Stimulated activated CD4-positive, alpha-beta T cell treated with anti-CD3 and anti-CD28 coated beads, Interleukin-2, amount 100 ng/mL, for 4 hours (primary cell): ENCODE results near the gene THADA.
"Not testable (repeated sequence)": the region's sequence is repeated elsewhere in the genome, so short reads cannot be mapped to it uniquely, and the experiment has no call there.

ENCODE experiments used
- DNase-seq: peaks from one replicate; pipeline ENCODE4 v3.0.0-alpha.2; 2020; ENCODE audit warnings: low read depth

The THADA gene

DNA sequence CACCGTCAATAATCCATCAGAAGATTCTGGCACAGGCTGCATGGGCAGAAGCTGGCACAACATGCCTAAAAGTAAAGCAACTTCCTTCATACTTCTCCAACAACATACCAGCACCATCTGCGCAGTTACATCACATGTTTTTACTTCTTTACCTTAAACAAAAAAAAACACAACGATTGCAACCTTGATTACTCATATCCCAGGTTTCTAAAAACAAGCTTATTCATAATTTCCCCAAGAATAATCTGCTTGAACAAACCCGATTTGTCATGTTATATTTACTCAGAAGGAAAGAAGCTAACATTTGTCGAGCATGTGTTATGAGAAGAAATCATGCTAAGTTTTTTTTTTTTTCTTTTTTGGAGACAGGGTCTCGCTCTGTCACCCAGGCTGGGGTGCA lies 54.7 kb downstream of the THADA start:
- DNase-seq, result no peak

DNA sequence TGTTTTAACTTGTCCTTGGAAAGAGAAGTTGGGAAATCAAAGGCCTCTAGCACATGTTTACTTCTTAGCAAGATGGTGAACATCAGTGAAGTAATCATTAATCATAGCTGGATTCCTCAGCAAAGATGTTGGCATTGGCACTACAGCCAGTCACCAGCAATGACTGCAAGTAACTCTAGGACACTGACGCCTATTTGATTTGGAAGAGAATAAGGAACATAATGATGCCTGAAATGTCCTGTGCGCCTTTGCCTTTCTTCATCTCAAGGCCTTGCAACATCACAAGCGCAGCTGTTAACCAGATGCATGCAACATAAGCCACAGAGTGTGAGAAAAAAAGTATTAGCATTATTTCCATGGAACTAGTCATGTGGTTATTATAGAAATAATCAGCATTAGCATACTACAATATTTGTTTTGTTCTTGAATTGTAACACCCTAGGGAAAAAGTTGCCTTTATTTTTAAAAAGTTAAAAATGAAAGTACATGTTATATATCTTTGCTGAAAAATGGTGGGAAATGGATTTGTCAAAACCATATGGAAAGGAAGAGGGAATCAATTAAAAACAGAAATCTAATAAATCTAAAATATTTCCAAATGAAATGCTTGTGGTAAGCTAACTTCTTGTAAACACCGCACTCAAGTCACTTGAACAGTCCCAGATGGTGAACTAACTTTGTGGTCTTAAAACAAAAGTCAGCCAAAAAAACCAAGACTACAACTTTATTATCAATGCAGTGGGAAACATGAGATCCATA lies 55.6 kb downstream of the THADA start:
- no peak for DNase-seq

DNA sequence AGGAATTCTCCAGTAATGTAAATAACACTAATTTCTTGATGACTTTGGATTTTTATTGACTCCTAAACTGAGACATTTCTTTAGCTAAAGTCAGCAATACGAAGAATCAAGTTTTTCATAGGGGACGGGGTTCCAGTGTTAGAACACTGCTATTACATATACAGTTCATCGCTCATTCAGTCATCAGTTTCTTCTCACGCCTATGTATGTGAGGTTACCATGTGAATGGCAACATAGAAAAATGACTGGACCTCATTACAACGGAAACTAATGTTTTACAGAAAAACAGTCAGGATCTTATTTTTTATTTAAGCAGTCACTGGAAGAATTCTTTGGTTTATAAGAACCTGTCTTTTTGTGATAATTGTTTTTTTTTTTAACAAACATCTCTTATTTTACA lies 56.4 kb downstream of the THADA start:
- no peak for DNase-seq

DNA sequence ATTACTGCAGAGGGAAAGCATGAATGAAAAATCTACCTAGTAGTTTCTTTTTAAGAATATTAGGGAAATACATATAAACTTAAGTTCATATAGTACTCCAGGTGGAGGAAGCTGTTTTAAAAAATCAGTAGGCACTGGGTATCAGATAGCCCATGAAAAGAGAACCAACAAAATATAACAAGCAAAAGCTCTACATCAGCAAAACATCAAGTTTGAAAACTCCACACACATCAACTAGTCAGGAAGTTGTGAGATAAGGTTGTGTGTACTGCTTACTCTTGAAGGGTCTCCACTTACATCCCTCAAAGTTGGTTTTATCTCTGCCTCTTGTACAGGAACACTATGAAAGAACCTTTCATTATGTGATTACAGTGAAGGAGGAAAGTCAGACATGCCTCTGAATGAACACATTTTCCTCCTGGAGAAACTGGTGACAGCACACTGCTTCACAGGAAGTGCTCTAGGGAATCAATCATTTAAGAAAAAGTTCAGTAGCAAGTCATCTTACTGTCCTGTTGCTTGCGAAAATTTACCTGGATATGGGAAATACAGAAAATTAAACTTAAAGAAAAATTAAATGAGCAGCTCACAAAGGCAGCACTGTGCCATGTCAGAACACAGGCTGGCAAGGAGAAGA lies 57.7 kb downstream of the THADA start:
- no peak for DNase-seq

GRCh38 chr2:43537137-43537536 lies 58.7 kb downstream of the THADA start:
- DNase-seq, result no peak

- no peak for DNase-seq
These were observed 61.3 kb downstream of the THADA start for GRCh38 chr2:43534569-43534968.

DNA sequence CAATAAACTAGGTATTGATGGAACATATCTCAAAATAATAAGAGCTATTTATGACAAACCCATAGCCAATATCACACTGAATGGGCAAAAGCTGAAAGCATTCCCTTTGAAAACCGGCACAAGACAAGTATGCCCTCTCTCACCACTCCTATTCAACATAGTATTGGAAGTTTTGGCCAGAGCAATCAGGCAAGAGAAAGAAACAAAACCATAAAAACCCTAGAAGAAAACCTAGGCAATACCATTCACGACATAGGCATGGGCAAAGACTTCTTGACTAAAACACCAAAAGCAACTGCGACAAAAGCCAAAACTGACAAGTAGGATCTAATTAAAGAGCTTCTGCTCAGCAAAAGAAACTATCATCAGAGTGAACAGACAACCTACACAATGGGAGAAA lies 63.3 kb downstream of the THADA start:
- not testable (repeated sequence) for DNase-seq

DNA sequence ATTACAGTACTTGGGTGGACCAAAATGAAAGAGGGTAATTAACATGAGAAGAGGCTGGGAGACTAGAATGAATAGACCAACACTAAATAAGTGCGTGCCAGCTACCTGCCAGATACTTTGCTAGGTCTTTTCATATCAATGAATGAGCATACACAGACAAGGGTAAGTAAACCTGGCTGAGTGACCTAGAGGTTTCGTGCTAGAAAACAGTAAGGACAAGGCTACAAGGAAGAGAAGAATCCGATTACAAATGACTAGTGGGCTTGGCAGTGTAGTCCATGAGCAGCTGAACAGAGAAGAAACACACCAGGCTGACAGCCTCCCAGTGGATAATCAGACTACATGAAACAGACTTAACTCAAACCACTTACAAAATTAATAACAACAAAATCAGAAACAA lies 64.6 kb downstream of the THADA start:
- DNase-seq, result no peak

- DNase-seq, result no peak
These were observed 68.8 kb downstream of the THADA start for GRCh38 chr2:43526994-43527393.

GRCh38 chr2:43525506-43525905 lies 70.3 kb downstream of the THADA start:
- DNase-seq, result no peak

- DNase-seq, result no peak
These were observed 71.5 kb downstream of the THADA start for GRCh38 chr2:43524177-43524965.

GRCh38 chr2:43522177-43522576 lies 73.7 kb downstream of the THADA start:
- no peak for DNase-seq

DNA sequence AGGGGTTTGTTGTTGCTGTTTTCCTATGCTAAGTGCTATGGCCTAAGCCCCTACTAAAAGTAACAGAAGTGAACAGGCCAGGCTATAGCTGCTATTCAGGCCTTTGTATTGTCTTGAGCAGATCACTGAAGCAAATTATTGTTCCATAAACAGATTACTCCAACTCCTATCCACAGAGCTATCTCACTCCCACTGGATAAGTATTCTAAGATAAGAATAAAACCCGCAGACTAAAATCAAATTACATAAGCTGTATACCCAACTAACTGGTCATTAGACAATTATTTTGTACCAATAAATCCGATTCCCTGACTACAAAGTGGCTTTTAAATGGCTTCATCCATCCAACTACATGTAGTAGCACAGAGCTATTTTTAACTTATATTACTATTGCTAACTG lies 74.3 kb downstream of the THADA start:
- DNase-seq, result no peak

GRCh38 chr2:43520919-43521318 lies 74.9 kb downstream of the THADA start:
- no peak for DNase-seq

- DNase-seq, result no peak
These were observed 76.1 kb downstream of the THADA start for GRCh38 chr2:43519643-43520221.

DNA sequence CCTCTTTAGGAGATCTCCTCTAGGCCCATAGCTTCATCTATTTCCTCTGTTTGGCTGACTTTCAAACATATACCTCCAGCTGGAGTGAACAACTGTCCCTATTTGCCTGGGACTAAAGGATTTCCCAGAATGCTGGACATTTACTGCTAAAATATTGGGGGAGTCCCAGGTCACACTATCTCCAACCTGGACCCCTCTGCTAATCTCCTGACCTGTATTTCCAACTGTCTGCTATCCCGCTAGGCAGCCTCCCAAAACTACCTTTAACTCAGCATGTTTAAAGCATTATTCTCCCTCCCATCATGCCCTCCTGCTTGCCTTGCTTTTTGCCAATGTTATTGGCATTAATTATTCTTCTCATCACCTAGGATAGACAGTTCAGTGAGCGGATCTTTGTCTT lies 77.1 kb downstream of the THADA start:
- no peak for DNase-seq

DNA sequence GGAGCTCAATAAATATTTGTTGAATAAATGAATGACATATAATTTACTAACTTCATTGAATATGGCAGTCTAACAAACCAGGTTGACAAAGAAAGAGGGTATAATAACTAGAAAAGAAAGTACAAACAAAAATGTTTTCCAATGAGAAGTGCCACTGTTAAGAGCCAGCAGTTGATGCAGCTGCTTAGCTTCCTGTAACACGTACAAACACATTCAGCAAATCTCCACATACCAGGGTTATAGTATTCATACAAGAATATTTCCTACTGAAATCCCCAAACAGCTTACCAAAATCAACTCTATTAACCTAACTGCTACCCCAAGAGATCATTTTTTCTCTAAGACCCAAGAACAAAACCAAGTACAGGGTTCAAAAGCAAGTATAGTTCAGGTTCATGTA lies 77.7 kb downstream of the THADA start:
- DNase-seq, result no peak

GRCh38 chr2:43515807-43516497 lies 79.9 kb downstream of the THADA start:
- no peak for DNase-seq

DNA sequence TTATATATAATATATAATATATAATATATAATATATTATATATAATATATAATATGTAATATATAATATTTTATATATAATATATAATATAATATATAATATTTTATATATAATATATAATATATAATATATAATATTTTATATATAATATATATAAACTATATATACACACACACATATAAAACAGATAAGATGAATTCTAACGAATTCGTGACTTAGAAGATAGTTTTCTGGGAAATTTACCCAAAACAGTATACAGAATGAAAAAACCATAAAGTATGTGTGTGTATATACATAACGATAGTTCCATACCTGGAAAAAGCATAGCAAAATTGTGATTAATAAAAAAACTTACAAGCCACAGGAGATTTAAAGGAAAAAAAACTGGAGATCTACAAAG lies 80.6 kb downstream of the THADA start:
- DNase-seq, result no peak

DNA sequence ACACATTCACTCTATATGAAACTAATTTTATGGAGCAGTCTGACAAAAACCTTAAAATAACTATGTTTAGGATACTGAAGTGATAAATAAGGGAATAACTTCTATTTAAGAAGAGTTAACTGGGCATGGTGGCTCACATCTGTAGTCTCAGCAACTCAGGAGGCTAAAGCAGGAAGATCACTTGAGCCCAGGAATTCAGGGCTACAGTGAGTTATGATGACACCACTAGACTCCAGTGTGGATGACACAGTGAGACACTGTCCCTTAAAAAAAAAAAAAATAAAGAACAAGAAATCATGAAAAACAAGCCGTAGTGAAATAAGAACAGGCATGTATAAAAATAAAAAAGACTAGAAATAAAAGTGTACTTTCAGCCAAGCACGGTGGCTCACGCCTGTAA lies 82.0 kb downstream of the THADA start:
- no peak for DNase-seq

DNA sequence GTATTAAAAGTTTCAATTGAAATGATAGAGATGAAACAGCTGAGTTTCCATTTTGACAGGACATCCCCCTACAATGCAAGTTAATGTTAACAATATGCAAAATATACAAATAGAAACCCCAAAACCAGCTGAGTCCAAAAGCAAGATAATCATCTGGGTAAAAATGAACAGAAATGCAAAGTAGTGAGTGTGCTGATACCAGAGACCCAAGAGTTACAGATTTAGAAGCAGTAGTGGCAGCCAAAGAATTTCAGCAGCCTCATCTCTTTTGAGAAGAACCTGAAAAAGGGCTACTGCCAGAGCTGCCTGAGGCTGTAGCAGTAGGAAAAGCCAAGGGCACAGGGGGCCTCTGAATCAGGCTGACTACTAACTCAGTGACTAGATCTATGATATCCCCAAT lies 82.6 kb downstream of the THADA start:
- DNase-seq, result no peak

DNA sequence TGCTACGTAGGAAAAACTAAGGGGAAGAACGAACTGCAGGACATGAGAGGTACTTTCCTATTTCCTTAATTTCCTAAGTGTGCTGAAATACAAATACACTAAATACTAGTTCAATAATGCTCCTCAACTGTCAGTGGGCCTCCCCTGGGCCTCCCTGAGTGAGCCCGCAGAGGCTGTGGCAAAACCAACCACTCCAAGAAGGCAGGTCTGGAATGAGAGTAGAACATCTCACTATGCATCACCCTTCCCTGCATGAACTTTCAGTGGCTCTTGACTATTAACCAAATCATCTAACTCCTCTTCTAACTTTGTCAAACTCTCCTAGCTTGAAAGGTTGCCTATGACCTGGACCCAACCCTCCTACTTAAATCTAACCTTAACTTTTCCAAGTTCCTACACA lies 84.6 kb downstream of the THADA start:
- DNase-seq, result no peak
